IPS-18a (cell line): ENCODE data around the gene SLC6A7.
A peak's percentile ranks its signal among the peaks of the same experiment; 100 is the strongest.

Source experiments
- H3K27ac ChIP-seq: one replicate; pipeline ENCODE4 v1.5.1; 2013; ENCODE audit warnings: low read length
- H3K27me3 ChIP-seq: one replicate; pipeline ENCODE4 v1.6.1; 2013; ENCODE audit warnings: mild to moderate bottlenecking, low read length; ENCODE audit not compliant: control insufficient read depth, insufficient read depth
- H3K36me3 ChIP-seq: one replicate; pipeline ENCODE4 v1.6.1; 2013; ENCODE audit warnings: low read depth, low read length; ENCODE audit not compliant: control insufficient read depth
- H3K4me1 ChIP-seq: one replicate; pipeline ENCODE4 v1.6.1; 2013; ENCODE audit warnings: low read depth, low read length; ENCODE audit not compliant: control insufficient read depth
- H3K4me3 ChIP-seq: one replicate; pipeline ENCODE4 v1.5.1; 2013; ENCODE audit warnings: low read length
- H3K9ac ChIP-seq: one replicate; pipeline ENCODE4 v1.6.1; 2013; ENCODE audit warnings: mild to moderate bottlenecking, low read length, moderate library complexity
- H3K9me3 ChIP-seq: one replicate; pipeline ENCODE4 v1.6.1; 2013; ENCODE audit warnings: low read depth, low read length; ENCODE audit not compliant: control insufficient read depth

The SLC6A7 gene

GRCh38 chr5:150189728-150190502 lies at the start of gene SLC6A7:
Gene SLC6A7 (plus strand): TSS chr5:150190062. CDS start chr5:150190328, 266 bp downstream.
- Histone ChIP-seq H3K36me3 (no peaks in the 10 kb centered on the region), H3K27ac (no peak within 1 kb of the TSS), H3K4me1 (peaks cover 12% of the 10 kb centered on the region), H3K27me3 (peaks cover 76% of the 10 kb centered on the region), H3K9me3 (no peaks in the 10 kb centered on the region), H3K9ac (no peak within 1 kb of the TSS), H3K4me3 (peak within 1 kb of the TSS; percentile 55)

GRCh38 chr5:150140830-150141229 lies 49.0 kb upstream of the SLC6A7 start:
- H3K27me3 ChIP-seq = no peaks in the 10 kb centered on the region
- H3K9ac ChIP-seq = no peak overlapping the region
- H3K27ac ChIP-seq = no peak overlapping the region
- H3K9me3 ChIP-seq = no peaks in the 10 kb centered on the region
- peaks cover 37% of the 10 kb centered on the region for H3K4me1 ChIP-seq
- no peak overlapping the region for H3K4me3 ChIP-seq
- H3K36me3 ChIP-seq = no peaks in the 10 kb centered on the region

GRCh38 chr5:150141544-150142184 lies 48.2 kb upstream of the SLC6A7 start:
- Histone ChIP-seq H3K27me3 (no peaks in the 10 kb centered on the region), H3K9ac (no peak overlapping the region), H3K4me1 (peaks cover 33% of the 10 kb centered on the region), H3K36me3 (no peaks in the 10 kb centered on the region), H3K27ac (no peak overlapping the region), H3K4me3 (no peak overlapping the region), H3K9me3 (no peaks in the 10 kb centered on the region)

DNA sequence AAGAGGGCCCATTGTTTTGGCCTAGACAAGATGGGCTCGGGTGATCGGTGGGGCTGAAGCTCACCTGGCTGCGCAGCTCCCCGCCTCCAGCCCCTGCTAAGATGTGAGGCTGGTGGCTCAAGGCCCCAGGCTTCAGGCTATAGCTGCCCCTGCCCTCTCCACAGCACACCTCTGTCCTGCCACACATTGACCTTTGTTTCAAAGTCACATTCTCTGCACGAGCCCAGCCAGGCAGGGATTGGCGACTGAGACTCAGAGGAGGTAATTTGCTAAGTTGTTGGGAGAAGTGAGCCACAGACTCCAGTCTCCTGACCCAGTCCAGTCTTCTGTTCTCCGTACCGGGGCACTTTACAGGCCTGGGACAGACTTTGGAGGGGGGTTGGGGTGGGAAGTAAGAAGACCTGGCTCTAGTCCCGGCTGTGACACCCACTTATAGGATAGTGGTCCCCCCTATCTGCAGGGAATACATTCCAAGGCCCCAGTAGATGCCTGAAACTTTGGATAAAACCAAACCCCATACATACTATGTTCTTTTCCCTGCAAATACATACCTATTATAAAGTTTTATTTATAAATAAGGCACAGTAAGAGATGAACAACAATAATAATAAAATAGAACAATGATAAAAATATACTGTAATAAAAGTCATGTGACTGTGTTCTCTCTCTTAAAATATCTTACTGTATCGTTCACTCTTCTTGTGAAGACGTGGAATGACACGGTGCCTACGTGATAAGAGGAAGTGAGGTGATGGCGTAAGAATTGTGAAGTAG lies 47.5 kb upstream of the SLC6A7 start:
- peaks cover 28% of the 10 kb centered on the region for H3K4me1 ChIP-seq

GRCh38 chr5:150142959-150143349 lies 46.9 kb upstream of the SLC6A7 start:
- no peak overlapping the region for H3K9ac ChIP-seq
- no peak overlapping the region for H3K27ac ChIP-seq
- no peaks in the 10 kb centered on the region for H3K9me3 ChIP-seq
- no peaks in the 10 kb centered on the region for H3K27me3 ChIP-seq
- no peak overlapping the region for H3K4me3 ChIP-seq
- no peaks in the 10 kb centered on the region for H3K36me3 ChIP-seq
- peaks cover 23% of the 10 kb centered on the region for H3K4me1 ChIP-seq

More for the DNA sequence above, 47.5 kb upstream of the SLC6A7 start:
- Histone ChIP-seq H3K36me3 (no peaks in the 10 kb centered on the region), H3K27me3 (no peaks in the 10 kb centered on the region), H3K9me3 (no peaks in the 10 kb centered on the region), H3K27ac (no peak overlapping the region), H3K4me3 (no peak overlapping the region), H3K9ac (no peak overlapping the region)

DNA sequence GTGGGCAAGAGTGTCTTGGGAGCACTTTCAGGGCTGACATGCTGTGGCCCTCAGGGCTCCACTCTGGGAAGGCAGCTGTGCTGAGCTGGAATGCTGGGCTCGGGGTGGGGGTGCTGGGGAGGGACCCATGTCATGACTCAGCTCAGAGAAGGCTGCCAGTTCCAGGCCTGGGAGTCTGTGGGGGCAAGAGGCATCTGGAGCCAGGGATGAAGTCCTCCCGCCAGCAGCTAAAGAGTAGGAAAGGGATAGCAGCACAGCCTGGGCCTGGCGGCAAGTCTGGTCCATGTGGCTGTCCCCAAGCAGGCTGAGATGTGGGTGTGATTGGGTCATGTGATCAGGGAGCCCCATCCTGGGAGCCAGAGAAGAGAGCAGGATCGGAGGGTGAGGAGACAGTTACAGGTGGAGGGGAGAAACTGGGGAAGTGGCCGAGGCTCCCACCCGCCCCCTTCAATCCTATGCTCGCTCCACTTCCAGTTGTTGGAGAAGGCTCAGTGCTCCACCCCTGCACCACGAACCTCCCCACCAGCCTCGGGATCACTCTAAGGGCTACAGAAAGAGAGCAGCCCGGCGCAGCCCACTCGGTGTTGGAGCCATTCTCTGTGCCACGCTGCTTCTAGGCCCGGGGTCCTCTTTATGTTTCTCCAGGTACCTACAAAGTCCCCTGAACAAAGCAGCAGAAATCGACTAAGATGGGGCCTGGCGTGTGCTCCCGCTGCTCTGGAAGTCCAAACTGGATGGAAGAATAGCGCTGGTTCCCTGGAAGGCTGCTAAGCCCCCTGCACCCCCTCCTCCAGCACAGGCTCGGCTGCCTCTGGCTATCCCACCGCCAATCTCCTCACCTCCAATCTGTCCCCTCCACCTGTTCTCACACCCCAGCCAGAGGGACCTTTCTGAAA lies 46.3 kb upstream of the SLC6A7 start:
- Histone ChIP-seq H3K9me3 (no peaks in the 10 kb centered on the region), H3K4me3 (no peak overlapping the region), H3K36me3 (no peaks in the 10 kb centered on the region), H3K27me3 (no peaks in the 10 kb centered on the region), H3K9ac (no peak overlapping the region), H3K27ac (no peak overlapping the region), H3K4me1 (peaks cover 16% of the 10 kb centered on the region)

GRCh38 chr5:150144246-150144801 lies 45.5 kb upstream of the SLC6A7 start:
- Histone ChIP-seq H3K27ac (no peak overlapping the region), H3K4me1 (peaks cover 9% of the 10 kb centered on the region)

GRCh38 chr5:150144879-150145278 lies 45.0 kb upstream of the SLC6A7 start:
- H3K36me3 ChIP-seq = no peaks in the 10 kb centered on the region
- H3K4me1 ChIP-seq = peaks cover 8% of the 10 kb centered on the region
- no peaks in the 10 kb centered on the region for H3K9me3 ChIP-seq
- H3K27ac ChIP-seq = no peak overlapping the region
- H3K9ac ChIP-seq = no peak overlapping the region
- no peaks in the 10 kb centered on the region for H3K27me3 ChIP-seq
- H3K4me3 ChIP-seq = no peak overlapping the region

More at GRCh38 chr5:150144246-150144801, 45.5 kb upstream of the SLC6A7 start:
- Histone ChIP-seq H3K36me3 (no peaks in the 10 kb centered on the region), H3K9ac (no peak overlapping the region), H3K9me3 (no peaks in the 10 kb centered on the region), H3K4me3 (no peak overlapping the region), H3K27me3 (no peaks in the 10 kb centered on the region)

GRCh38 chr5:150146235-150146634 lies 43.6 kb upstream of the SLC6A7 start:
- Histone ChIP-seq H3K27ac (no peak overlapping the region), H3K4me1 (peaks cover 8% of the 10 kb centered on the region), H3K9ac (no peak overlapping the region)

DNA sequence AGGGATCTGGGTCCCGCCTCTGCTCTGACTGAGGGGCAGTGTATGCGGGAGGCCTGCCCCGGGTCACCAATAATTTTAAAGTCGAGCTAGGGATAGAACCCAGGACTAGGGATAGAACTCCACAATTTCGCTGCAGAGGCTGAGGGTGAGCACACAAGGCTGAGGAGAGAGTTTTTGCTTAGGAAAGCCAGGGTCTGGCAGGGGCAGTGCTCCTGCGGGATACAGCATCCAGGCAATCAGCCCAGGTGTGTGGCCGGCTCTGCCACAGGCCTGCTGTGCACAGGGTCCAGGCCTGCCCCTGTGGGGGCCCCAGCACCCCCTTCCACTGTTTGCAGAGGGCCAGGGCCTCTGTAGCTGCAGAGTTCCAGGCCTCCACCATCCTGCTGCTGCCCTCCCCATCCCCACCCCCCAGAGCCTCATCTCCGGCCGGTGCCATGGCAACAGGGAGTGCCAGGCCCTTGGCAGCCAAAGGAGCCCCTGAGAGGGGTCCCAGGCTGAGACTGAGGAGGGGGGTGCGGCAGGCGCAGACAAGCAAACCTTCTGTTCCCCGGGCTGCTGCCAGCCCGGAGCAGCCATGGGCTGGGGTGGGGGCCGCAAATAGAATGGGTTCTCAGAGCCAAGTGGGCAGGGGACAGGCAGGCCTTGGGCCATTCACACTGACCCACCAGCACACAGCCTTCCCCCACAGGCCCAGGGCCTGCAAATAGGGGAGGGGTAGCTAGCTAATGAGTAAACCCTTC lies 42.8 kb upstream of the SLC6A7 start:
- Histone ChIP-seq H3K27ac (no peak overlapping the region), H3K9ac (no peak overlapping the region), H3K4me3 (no peak overlapping the region), H3K9me3 (no peaks in the 10 kb centered on the region), H3K27me3 (no peaks in the 10 kb centered on the region), H3K36me3 (no peaks in the 10 kb centered on the region), H3K4me1 (peaks cover 8% of the 10 kb centered on the region)

More at GRCh38 chr5:150146235-150146634, 43.6 kb upstream of the SLC6A7 start:
- H3K9me3 ChIP-seq = no peaks in the 10 kb centered on the region
- H3K27me3 ChIP-seq = no peaks in the 10 kb centered on the region
- no peak overlapping the region for H3K4me3 ChIP-seq
- H3K36me3 ChIP-seq = no peaks in the 10 kb centered on the region
